GM20431 (cell line): ENCODE data around the gene ELAVL4.

Experiments
- in situ Hi-C: fragments of 300-500 bp; cut with MseI, MboI; formaldehyde crosslinking; loops from one replicate; pipeline ENCODE4 v1.15.0; 2020; ENCODE audit warnings: low sequenced_read_pairs; ENCODE audit not compliant: unreplicated experiment

ELAVL4 gene

GRCh38 chr1:50108497-50109059 lies at the start of gene ELAVL4:
Gene ELAVL4 (plus strand): TSS chr1:50108920. CDS start chr1:50109190, 270 bp downstream.
- in situ Hi-C loops, result no loop called here

- in situ Hi-C loops, result no loop called here
Measured at GRCh38 chr1:50060279-50060678, 48.4 kb upstream of the ELAVL4 start.

GRCh38 chr1:50066806-50067205 lies 41.9 kb upstream of the ELAVL4 start:
- in situ Hi-C loops, result no loop called here

- in situ Hi-C loops, result no loop called here
Measured at GRCh38 chr1:50074931-50075330, 33.8 kb upstream of the ELAVL4 start.

GRCh38 chr1:50077273-50077672 lies 31.4 kb upstream of the ELAVL4 start:
- in situ Hi-C loops, result no loop called here

- in situ Hi-C loops, result no loop called here
Measured at GRCh38 chr1:50080904-50081586, 27.7 kb upstream of the ELAVL4 start.

GRCh38 chr1:50084389-50084788 lies 24.3 kb upstream of the ELAVL4 start:
- in situ Hi-C loops, result no loop called here

- in situ Hi-C loops, result no loop called here
Measured at GRCh38 chr1:50091068-50091467, 17.7 kb upstream of the ELAVL4 start.

GRCh38 chr1:50095716-50096115 lies 13.0 kb upstream of the ELAVL4 start:
- in situ Hi-C loops, result no loop called here

- in situ Hi-C loops, result no loop called here
Measured at GRCh38 chr1:50097021-50097679, 11.6 kb upstream of the ELAVL4 start.

GRCh38 chr1:50097791-50098190 lies 10.9 kb upstream of the ELAVL4 start:
- in situ Hi-C loops, result no loop called here

- in situ Hi-C loops, result no loop called here
Measured at GRCh38 chr1:50098591-50099021, 10.1 kb upstream of the ELAVL4 start.

GRCh38 chr1:50099654-50100053 lies 9.1 kb upstream of the ELAVL4 start:
- in situ Hi-C loops, result no loop called here

GRCh38 chr1:50103615-50104081 lies 5.1 kb upstream of the ELAVL4 start:
- in situ Hi-C loops, result no loop called here

- in situ Hi-C loops, result no loop called here
Measured at GRCh38 chr1:50105433-50105832, 3.3 kb upstream of the ELAVL4 start.

- in situ Hi-C loops, result no loop called here
Measured at GRCh38 chr1:50106095-50106761, 2.5 kb upstream of the ELAVL4 start.

GRCh38 chr1:50109116-50109515 lies 396 bp downstream of the ELAVL4 start:
- in situ Hi-C loops, result no loop called here

- in situ Hi-C loops, result no loop called here
Measured at GRCh38 chr1:50109647-50110075, 941 bp downstream of the ELAVL4 start.

- in situ Hi-C loops, result no loop called here
Measured at GRCh38 chr1:50110151-50110550, 1.4 kb downstream of the ELAVL4 start.

- in situ Hi-C loops, result no loop called here
Measured at GRCh38 chr1:50110656-50111055, 1.9 kb downstream of the ELAVL4 start.

- in situ Hi-C loops, result no loop called here
Measured at GRCh38 chr1:50111503-50111902, 2.8 kb downstream of the ELAVL4 start.
